ENCODE data around the gene DOCK11.

DNA sequence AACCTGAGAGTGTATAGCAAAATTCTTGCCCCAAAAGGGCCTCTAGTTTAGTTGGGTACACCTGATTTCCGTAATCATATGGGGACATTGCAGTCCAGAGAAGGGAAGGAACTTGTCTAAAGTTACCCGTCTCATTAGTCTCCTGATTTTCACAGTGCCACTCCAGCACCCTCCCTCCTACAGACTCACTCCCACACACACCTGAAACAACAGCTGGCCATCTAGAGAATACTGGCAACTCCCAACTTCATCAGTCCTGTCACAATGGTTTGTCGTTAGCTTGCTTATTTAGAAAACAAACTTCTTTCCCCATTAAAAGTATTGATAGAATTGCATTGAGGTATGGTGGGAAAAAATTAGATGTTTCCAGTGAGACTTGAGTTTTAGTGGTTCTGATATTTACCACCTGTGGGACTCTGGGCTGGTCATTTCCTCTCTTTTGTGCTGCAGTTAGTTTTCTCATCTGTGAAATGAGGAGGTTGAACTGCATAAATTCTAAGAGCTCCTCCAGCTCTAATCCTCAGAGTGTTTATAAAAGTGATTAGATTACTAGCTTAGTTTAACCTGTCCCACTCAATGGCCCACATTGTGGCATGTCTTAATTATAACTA is 233.5 kb downstream of the DOCK11 start:
- TF ChIP-seq, protein P1, sequence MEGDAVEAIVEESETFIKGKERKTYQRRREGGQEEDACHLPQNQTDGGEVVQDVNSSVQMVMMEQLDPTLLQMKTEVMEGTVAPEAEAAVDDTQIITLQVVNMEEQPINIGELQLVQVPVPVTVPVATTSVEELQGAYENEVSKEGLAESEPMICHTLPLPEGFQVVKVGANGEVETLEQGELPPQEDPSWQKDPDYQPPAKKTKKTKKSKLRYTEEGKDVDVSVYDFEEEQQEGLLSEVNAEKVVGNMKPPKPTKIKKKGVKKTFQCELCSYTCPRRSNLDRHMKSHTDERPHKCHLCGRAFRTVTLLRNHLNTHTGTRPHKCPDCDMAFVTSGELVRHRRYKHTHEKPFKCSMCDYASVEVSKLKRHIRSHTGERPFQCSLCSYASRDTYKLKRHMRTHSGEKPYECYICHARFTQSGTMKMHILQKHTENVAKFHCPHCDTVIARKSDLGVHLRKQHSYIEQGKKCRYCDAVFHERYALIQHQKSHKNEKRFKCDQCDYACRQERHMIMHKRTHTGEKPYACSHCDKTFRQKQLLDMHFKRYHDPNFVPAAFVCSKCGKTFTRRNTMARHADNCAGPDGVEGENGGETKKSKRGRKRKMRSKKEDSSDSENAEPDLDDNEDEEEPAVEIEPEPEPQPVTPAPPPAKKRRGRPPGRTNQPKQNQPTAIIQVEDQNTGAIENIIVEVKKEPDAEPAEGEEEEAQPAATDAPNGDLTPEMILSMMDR (conservative IDR thresholded peaks at IDR 0.05; ENCODE audit: low read length) = no peak
- no peak for TF ChIP-seq EZH2phosphoT487 (IDR thresholded peaks at IDR 0.05; ENCODE audit: borderline replicate concordance)
